HepG2 (cell line): ENCODE data around the gene PSMD9. TPM values are rescaled to one million over a fixed set of nuclear protein-coding genes. Genes with fewer than 3 reads are reported as not detected.
"Not testable (repeated sequence)": the region's sequence is repeated elsewhere in the genome, so short reads cannot be mapped to it uniquely, and the experiment has no call there.

Experiments used
- ATAC-seq: fragments of 200-7000 bp; cut with Tn5 transposase; 3 replicates; pipeline ENCODE4 v1.9.1; 2020; ENCODE audit warnings: mild to moderate bottlenecking, moderate library complexity
- BruUV-seq: library from RNA; stranded (reverse); fragments of 400-500 nt; replicated peaks from 2 replicates; lab custom pipeline; 2021; lab: Mats Ljungman, UMichigan
- CTCF ChIA-PET: fragments of 300-600 bp; formaldehyde crosslinking; extraction: SDS; loops from one replicate; lab custom pipeline; 2021; ENCODE audit warnings: low total read pairs, inconsistent platforms, low intra/inter-chr PET ratio; lab: Yijun Ruan, JAX
- POLR2A ChIA-PET: fragments of 350-600 bp; sonication (Branson Sonifier 250); formaldehyde crosslinking; loops from one replicate; lab custom pipeline; 2020; ENCODE audit warnings: antibody characterized with exemption, inconsistent platforms; lab: Yijun Ruan, JAX
- DNase-seq: peaks from one replicate; pipeline ENCODE4 v3.0.0-alpha.2; 2015; ENCODE audit warnings: low spot score
- FAIRE-seq: peaks from 3 replicates; lab custom pipeline; 2011; peaks lifted over from hg19 to GRCh38; lab: Jason Lieb, UNC
- H2AFZ ChIP-seq: one replicate; pipeline ENCODE4 v1.6.1; 2011; ENCODE audit warnings: low read length, inconsistent platforms
- H3K27ac ChIP-seq: fragments of 300-600 bp; 3 replicates; pipeline ENCODE4 v1.8.0; 2011; ENCODE audit warnings: mixed run types, mild to moderate bottlenecking, mixed read lengths, low read length, inconsistent platforms; ENCODE audit not compliant: insufficient read depth; ENCODE audit errors: extremely low read length
- H3K27me3 ChIP-seq, 2 experiments: fragments of 200-600 bp in 1 of 2; 2 replicates in 1 of 2; 3 replicates in 1 of 2; pipeline versions ENCODE4 v1.6.0 to v1.8.0; 2011; ENCODE audit warnings: low read length in 2 of 2, mild to moderate bottlenecking in 2 of 2, moderate library complexity in 2 of 2, inconsistent platforms in 1 of 2; ENCODE audit not compliant: insufficient read depth in 2 of 2, control insufficient read depth in 1 of 2
- H3K36me3 ChIP-seq, 2 experiments: fragments of 200-600 bp in 1 of 2; replicated peaks in 1 of 2; 2 replicates in 1 of 2; 3 replicates in 1 of 2; pipeline versions ENCODE4 v1.5.1 to v1.8.0; 2011; ENCODE audit warnings: low read length in 2 of 2, inconsistent platforms in 1 of 2; ENCODE audit not compliant: insufficient read depth in 2 of 2, control insufficient read depth in 1 of 2
- H3K4me1 ChIP-seq: 2 replicates; pipeline ENCODE4 v1.5.1; 2012; ENCODE audit warnings: low read length, inconsistent platforms; ENCODE audit not compliant: insufficient read depth
- H3K4me2 ChIP-seq: 2 replicates; pipeline ENCODE4 v1.6.0; 2011; ENCODE audit warnings: low read depth, low read length, inconsistent platforms
- H3K4me3 ChIP-seq, 3 experiments: fragments of 200-600 bp in 1 of 3; sonication (generic), shearing (Covaris generic) in 1 of 3; replicated peaks in 1 of 3; 2 replicates each; pipeline ENCODE4 v1.5.1; 2011 to 2016; ENCODE audit warnings: low read length in 3 of 3, inconsistent platforms in 2 of 3, low read depth in 2 of 3, mild to moderate bottlenecking in 2 of 3, control low read depth in 1 of 3, mixed read lengths in 1 of 3; ENCODE audit not compliant: insufficient read depth in 1 of 3
- H3K79me2 ChIP-seq: one replicate; pipeline ENCODE4 v1.6.1; 2011; ENCODE audit warnings: low read length, inconsistent platforms; ENCODE audit not compliant: insufficient read depth
- H3K9ac ChIP-seq: 2 replicates; pipeline ENCODE4 v1.6.0; 2011; ENCODE audit warnings: mild to moderate bottlenecking, low read depth, low read length, inconsistent platforms; ENCODE audit not compliant: insufficient read depth
- H3K9me3 ChIP-seq: 2 replicates; pipeline ENCODE4 v1.5.1; 2012; ENCODE audit warnings: mild to moderate bottlenecking, low read length
- H4K20me1 ChIP-seq: 2 replicates; pipeline ENCODE4 v1.6.0; 2011; ENCODE audit warnings: inconsistent platforms, mild to moderate bottlenecking, low read length, moderate library complexity; ENCODE audit not compliant: insufficient read depth
- DPF2 ChIP-seq: sonication (generic); formaldehyde crosslinking; IDR thresholded peaks from 2 replicates; pipeline ENCODE4 v1.4.0; 2020; ENCODE audit warnings: mild to moderate bottlenecking, low read depth, missing genetic modification reagents, borderline replicate concordance
- WGBS: methylation state at CpG from one replicate; pipeline ENCODE4 v1.1.6; 2017; ENCODE audit warnings: low lambda C conversion rate; 5-methylcytosine and 5-hydroxymethylcytosine counted together
- in situ Hi-C: cut with HindIII; loops from 2 replicates; pipeline ENCODE4 v1.10.0; 2017; ENCODE audit warnings: low pct_unique_long_range_greater_than_20kb; ENCODE audit not compliant: extremely low pct_ligation_motif_present
- intact Hi-C: fragments of 100-400 bp; cut with micrococcal nuclease; formaldehyde crosslinking; loops from one replicate; pipeline ENCODE4 v1.10.0; 2022; ENCODE audit not compliant: unreplicated experiment
- polyA plus RNA-seq, 8 experiments: library from polyadenylated mRNA; depleted of rRNA in 3 of 8; stranded (reverse) in 7 of 8; unstranded in 1 of 8; fragments of >200 nt; fragmentation: Illumina TruSeq in 4 of 8; extraction: Trizol in 4 of 8; gene quantifications; 2 replicates each; pipeline versions ENCODE4 v1.2.1 to v1.2.3, GENCODE V29; 2011 to 2016; ENCODE audit warnings: low read depth in 4 of 8, missing spikeins in 1 of 8, mixed read lengths in 1 of 8; ENCODE audit not compliant: insufficient read depth in 1 of 8
- total RNA-seq, 5 experiments: library from RNA; depleted of rRNA; stranded (reverse); fragments of >200 nt; fragmentation: Illumina TruSeq; extraction: Trizol; gene quantifications; 2 replicates each; pipeline ENCODE4 v1.2.3, GENCODE V29; 2016; ENCODE audit warnings: low read depth in 1 of 5
- TF ChIP-seq, protein P1 (sequence below): sonication (generic); formaldehyde crosslinking; IDR thresholded peaks from 2 replicates; pipeline ENCODE4 v1.4.0; 2020; ENCODE audit warnings: missing genetic modification reagents

The PSMD9 gene
- total and polyA plus RNA-seq, 2 of the 13 experiments (the other 11 are each of a cell fraction or from before 2014, with no cell fraction given) = 41.4 to 61.1 TPM

DNA sequence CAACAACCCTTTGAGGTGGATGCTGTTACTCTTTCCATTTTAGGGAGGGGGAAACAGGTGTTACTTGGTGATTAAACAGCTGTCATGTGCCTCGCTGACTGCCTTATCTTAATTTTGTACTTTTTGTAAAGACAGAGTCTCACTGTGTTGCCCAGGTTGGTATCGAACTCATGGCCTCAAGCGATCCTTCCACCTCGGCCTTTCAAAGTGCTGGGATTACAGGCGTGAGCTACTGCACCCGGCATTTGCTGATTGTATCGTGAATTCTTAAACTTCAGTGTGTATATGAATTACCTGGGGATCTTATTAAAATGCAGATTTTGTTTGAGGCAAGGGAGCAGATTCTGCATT, 659 bp downstream of the PSMD9 start:
- no peak for FAIRE-seq
- TF ChIP-seq DPF2 (CRISPR knock-in tag) = no peak
- TF ChIP-seq, protein P1, sequence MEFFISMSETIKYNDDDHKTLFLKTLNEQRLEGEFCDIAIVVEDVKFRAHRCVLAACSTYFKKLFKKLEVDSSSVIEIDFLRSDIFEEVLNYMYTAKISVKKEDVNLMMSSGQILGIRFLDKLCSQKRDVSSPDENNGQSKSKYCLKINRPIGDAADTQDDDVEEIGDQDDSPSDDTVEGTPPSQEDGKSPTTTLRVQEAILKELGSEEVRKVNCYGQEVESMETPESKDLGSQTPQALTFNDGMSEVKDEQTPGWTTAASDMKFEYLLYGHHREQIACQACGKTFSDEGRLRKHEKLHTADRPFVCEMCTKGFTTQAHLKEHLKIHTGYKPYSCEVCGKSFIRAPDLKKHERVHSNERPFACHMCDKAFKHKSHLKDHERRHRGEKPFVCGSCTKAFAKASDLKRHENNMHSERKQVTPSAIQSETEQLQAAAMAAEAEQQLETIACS (CRISPR knock-in tag) = 0 out of 2 replicates have a peak, but pooled peaks have one; percentile 18
- Histone ChIP-seq H3K27me3 (no peaks in the 10 kb centered on the region; a peak in 1 of 5 replicates), H2AFZ (no peak overlapping the region), H3K4me2 (peak overlapping the region; percentile 83), H3K9me3 (no peaks in the 10 kb centered on the region), H3K4me1 (peaks cover 38% of the 10 kb centered on the region), H3K27ac (peak overlapping the region; percentile 89), H3K4me3 (peak overlapping the region; percentile 71 to 87 (median 85)), H3K9ac (peak overlapping the region; percentile 91), H3K36me3 (peaks cover 1 to 4% of the 10 kb centered on the region in 2 experiments; a peak in 2 of 5 replicates), H4K20me1 (no peaks in the 10 kb centered on the region), H3K79me2 (peaks cover 24% of the 10 kb centered on the region)
- DNase-seq = no peak
- BruUV-seq = no TSS peak
- intact Hi-C loops (loop anchor here (1.0 kb wide), 1 partner anchor 94 kb away; no protein-coding TSS in a partner anchor), in situ Hi-C loops (loop anchor here (5.0 kb wide), 1 partner anchor 97 kb away; the partner anchor contains the start of gene RHOF)
- 1% methylated on average over 7 of the region's 7 CpGs for WGBS
- ATAC-seq = no peak
- ChIA-PET CTCF (interaction anchor here (1.4 to 2.7 kb wide), 3 partner anchors 39 to 95 kb away, joined by 3 to 22 read pairs (median 5); partner anchors contain the start of gene RHOF), POLR2A (interaction anchor here (1.2 to 3.8 kb wide), 7 partner anchors 13 to 108 kb away, joined by 4 to 39 read pairs (median 17); partner anchors contain the start of gene HPD)

DNA sequence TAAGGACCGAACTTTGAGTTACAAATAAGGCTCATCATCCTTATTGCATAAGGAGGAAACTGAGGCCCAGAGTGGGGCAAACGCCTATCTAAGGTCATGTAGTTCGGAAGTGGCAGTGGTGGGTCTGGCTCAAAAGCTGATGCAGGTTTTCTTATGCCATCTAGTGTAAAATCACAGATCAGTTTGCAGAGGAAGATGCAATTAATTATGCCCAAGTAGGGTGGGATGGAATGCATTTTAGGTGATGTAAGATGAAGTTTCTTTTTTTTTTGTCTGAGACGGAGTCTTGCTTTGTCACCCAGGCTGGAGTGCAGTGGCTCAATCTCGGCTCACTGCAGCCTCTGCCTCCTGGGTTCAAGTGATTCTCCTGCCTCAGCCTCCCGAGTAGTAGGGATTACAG, 1.1 kb downstream of the PSMD9 start:
- not testable (repeated sequence) for H4K20me1 ChIP-seq, FAIRE-seq, H3K9me3 ChIP-seq, ATAC-seq, BruUV-seq, H3K36me3 ChIP-seq, H3K27me3 ChIP-seq, H2AFZ ChIP-seq, DNase-seq
- intact Hi-C loops (loop anchor here (1.0 kb wide), 1 partner anchor 94 kb away; no protein-coding TSS in a partner anchor), in situ Hi-C loops (loop anchor here (5.0 kb wide), 1 partner anchor 97 kb away; the partner anchor contains the start of gene RHOF)
- POLR2A ChIA-PET = interaction anchor here (1.5 to 3.8 kb wide), 4 partner anchors 30 to 94 kb away, joined by 6 to 39 read pairs (median 28); partner anchors contain the start of gene HPD
- peak overlapping the region; percentile 89 for H3K27ac ChIP-seq
- H3K79me2 ChIP-seq = peaks cover 24% of the 10 kb centered on the region
- H3K4me2 ChIP-seq = peak overlapping the region; percentile 83
- peak overlapping the region; percentile 91 for H3K9ac ChIP-seq
- WGBS = 70% methylated on average over 6 of the region's 6 CpGs
- peak overlapping the region; percentile 71 to 87 (median 85) for H3K4me3 ChIP-seq
- H3K4me1 ChIP-seq = peaks cover 40% of the 10 kb centered on the region
- CTCF ChIA-PET = interaction anchor here (1.4 to 2.7 kb wide), 3 partner anchors 40 to 95 kb away, joined by 3 to 22 read pairs (median 5); partner anchors contain the start of gene RHOF
